Measurements from ENCODE around the gene HSPG2. TPM values are rescaled to one million over a fixed set of nuclear protein-coding genes. Genes with fewer than 3 reads are reported as not detected.
"Not testable (repeated sequence)": the region's sequence is repeated elsewhere in the genome, so short reads cannot be mapped to it uniquely, and the experiment has no call there.

Gene HSPG2
- 1,000 to 10,000 TPM in 1 of 4 donors, 100 to 1,000 TPM in 3; 311 to 1,021 (median 351) TPM for total RNA-seq

- peak within 1 kb of the TSS; percentile 90 to 98 (median 96) for H3K27ac ChIP-seq
- H3K4me3 ChIP-seq: peak within 1 kb of the TSS; percentile 68 to 89
- no peak for TF ChIP-seq EP300 (IDR thresholded peaks at IDR 0.05)
- TF ChIP-seq, protein P1, sequence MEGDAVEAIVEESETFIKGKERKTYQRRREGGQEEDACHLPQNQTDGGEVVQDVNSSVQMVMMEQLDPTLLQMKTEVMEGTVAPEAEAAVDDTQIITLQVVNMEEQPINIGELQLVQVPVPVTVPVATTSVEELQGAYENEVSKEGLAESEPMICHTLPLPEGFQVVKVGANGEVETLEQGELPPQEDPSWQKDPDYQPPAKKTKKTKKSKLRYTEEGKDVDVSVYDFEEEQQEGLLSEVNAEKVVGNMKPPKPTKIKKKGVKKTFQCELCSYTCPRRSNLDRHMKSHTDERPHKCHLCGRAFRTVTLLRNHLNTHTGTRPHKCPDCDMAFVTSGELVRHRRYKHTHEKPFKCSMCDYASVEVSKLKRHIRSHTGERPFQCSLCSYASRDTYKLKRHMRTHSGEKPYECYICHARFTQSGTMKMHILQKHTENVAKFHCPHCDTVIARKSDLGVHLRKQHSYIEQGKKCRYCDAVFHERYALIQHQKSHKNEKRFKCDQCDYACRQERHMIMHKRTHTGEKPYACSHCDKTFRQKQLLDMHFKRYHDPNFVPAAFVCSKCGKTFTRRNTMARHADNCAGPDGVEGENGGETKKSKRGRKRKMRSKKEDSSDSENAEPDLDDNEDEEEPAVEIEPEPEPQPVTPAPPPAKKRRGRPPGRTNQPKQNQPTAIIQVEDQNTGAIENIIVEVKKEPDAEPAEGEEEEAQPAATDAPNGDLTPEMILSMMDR (IDR thresholded peaks at IDR 0.05): no peak
- TF ChIP-seq POLR2AphosphoS5 (IDR thresholded peaks at IDR 0.05): no peak
- peak in 1 of 2 donors; percentile 54 for TF ChIP-seq POLR2A (IDR thresholded peaks at IDR 0.05)
- no peaks in the 10 kb centered on the region for H3K36me3 ChIP-seq
- WGBS, 2 donors (ENCODE audit: low coverage in 1 of 2): no CpG with 5 or more reads among the region's 52 CpGs
- no peaks in the 10 kb centered on the region for H3K27me3 ChIP-seq
- ATAC-seq: peak; percentile 0
- peaks cover 16 to 90% (median 55%) of the 10 kb centered on the region in 3 donors for H3K4me1 ChIP-seq
- no peaks in the 10 kb centered on the region for H3K9me3 ChIP-seq
Observed at GRCh38 chr1:21937034-21937371, at the start of gene HSPG2. TSS of gene HSPG2 (minus strand) at chr1:21937310. CDS start at chr1:21937217, 93 bp downstream.

GRCh38 chr1:21986386-21986785, 49.3 kb upstream of the HSPG2 start:
- H3K4me3 ChIP-seq, H3K27ac ChIP-seq, H3K27me3 ChIP-seq, H3K36me3 ChIP-seq, H3K4me1 ChIP-seq, ATAC-seq, H3K9me3 ChIP-seq: not testable (repeated sequence)
- 78 to 100% methylated on average over 3 to 7 of the region's 12 CpGs for WGBS, 2 donors (ENCODE audit: low coverage in 1 of 2)

DNA sequence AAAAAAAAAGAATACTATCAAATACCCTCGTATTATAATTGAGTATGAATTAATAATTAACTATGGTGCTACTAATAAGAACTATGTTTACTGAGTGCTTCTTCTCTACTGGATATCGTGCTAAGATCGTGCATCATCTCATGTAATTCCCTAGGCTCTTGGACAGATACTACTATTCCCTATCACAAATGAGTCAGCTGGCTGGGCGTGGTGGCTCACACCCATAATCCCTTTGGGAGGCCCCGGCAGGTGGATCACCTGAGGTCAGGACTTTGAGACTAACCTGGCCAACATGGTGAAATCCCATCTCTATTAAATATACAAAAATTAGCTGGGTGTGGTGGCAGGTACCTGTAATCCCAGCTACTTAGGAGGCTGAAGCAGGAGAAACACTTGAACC, 48.8 kb upstream of the HSPG2 start:
- not testable (repeated sequence) for H3K27me3 ChIP-seq, H3K4me3 ChIP-seq, H3K27ac ChIP-seq, H3K4me1 ChIP-seq, ATAC-seq, H3K36me3 ChIP-seq, H3K9me3 ChIP-seq
- WGBS, 2 donors (ENCODE audit: low coverage in 1 of 2): no CpG with 5 or more reads among the region's 5 CpGs

DNA sequence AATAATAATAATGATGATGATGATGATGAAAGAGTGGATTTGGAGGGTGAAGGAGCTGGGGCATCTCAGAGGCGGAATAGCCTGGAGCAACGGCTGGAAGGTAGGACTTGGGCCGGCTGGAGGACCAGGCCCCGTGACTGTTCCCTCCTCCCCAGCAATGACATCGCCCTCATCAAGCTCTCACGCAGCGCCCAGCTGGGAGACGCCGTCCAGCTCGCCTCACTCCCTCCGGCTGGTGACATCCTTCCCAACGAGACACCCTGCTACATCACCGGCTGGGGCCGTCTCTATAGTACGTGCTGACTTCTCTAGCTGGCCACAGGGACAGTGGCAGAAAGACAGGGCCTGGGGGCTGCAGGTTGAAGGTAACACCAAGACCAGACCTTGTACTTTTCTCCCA, 46.4 kb upstream of the HSPG2 start:
- H3K4me3 ChIP-seq, ATAC-seq, H3K4me1 ChIP-seq, H3K9me3 ChIP-seq, H3K27me3 ChIP-seq, H3K27ac ChIP-seq, H3K36me3 ChIP-seq: not testable (repeated sequence)
- WGBS, 2 donors (ENCODE audit: low coverage in 1 of 2): 100% methylated on average over 1 of the region's 15 CpGs; no CpG with 5 or more reads in 1 of the 2 donors

GRCh38 chr1:21982122-21982521, 45.0 kb upstream of the HSPG2 start:
- not testable (repeated sequence) for H3K27ac ChIP-seq, H3K36me3 ChIP-seq, H3K4me1 ChIP-seq, H3K27me3 ChIP-seq, ATAC-seq, H3K4me3 ChIP-seq, H3K9me3 ChIP-seq
- WGBS, 2 donors (ENCODE audit: low coverage in 1 of 2): 57 to 100% methylated on average over 2 to 6 of the region's 6 CpGs

DNA sequence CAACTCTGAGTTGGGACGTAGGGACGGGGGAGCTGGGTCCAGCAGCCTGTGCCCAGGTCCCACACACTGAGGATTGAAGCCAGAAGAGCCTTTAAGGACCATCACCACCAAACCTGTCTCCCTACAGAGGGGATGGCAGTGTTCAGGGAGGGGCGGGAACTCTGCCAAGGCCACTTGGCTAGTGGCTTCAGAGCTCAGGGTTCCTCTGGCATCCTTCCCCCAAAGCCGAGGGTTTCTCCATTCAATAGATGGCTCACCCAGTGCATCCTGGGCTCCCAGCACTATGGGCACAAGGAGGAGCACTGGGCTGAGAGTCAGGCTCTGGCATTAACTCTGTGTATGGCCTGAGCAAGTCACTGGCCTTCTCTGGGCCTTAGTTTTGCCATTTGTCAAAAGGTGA, 44.1 kb upstream of the HSPG2 start:
- no CpG with 5 or more reads among the region's 4 CpGs for WGBS, 2 donors (ENCODE audit: low coverage in 1 of 2)
- not testable (repeated sequence) for H3K4me1 ChIP-seq, H3K4me3 ChIP-seq, H3K27me3 ChIP-seq, ATAC-seq, H3K36me3 ChIP-seq, H3K9me3 ChIP-seq, H3K27ac ChIP-seq

DNA sequence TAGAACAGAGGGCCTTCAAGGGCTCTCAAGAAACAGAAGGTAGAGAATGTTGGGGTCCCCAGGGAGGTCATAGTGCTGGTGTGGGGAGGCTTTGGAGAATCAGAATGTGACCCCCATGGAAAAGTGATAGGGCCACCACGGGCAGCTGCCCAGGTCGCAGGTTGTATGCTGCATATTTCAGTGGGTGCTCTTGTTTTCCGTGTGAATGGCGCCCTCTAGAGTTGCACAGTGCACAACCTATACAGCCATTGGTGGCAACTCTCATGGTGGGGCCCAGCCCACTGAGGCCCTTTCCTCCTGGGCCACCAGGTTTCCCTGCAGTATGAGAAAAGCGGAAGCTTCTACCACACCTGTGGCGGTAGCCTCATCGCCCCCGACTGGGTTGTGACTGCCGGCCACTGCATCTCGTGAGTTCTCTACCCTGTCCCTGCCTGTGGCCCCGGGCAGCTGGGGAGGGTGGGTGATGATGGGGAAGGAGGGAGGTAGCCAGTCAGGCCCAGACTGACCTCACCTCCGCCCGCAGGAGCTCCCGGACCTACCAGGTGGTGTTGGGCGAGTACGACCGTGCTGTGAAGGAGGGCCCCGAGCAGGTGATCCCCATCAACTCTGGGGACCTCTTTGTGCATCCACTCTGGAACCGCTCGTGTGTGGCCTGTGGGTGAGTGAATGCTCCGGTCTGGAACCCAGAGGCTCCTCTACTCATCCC, 43.6 kb upstream of the HSPG2 start:
- H3K9me3 ChIP-seq, H3K4me1 ChIP-seq, H3K27me3 ChIP-seq, H3K36me3 ChIP-seq, H3K27ac ChIP-seq, H3K4me3 ChIP-seq, ATAC-seq: not testable (repeated sequence)
- WGBS, 2 donors (ENCODE audit: low coverage in 1 of 2): 47% methylated on average over 3 of the region's 21 CpGs; no CpG with 5 or more reads in 1 of the 2 donors

DNA sequence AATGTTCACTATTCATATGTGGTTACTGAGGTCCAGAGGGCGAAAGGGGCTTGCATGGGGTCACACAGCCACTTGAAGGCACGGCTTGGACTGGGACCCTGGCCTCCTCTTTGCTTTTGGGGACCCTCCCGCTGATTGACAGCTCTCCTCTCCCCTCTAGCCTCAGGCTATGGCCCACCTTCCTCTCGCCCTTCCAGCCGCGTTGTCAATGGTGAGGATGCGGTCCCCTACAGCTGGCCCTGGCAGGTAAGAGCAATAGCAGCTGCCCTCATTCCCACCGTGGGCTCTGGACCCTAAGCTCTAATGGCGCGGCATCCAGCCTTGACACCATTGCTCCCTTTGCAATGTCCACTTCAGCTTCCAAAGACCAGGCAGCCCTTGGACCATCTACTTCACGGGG, 41.1 kb upstream of the HSPG2 start:
- not testable (repeated sequence) for ATAC-seq, H3K4me3 ChIP-seq, H3K9me3 ChIP-seq, H3K4me1 ChIP-seq, H3K27ac ChIP-seq, H3K36me3 ChIP-seq, H3K27me3 ChIP-seq
- WGBS, 2 donors (ENCODE audit: low coverage in 1 of 2): 60% methylated on average over 1 of the region's 11 CpGs; no CpG with 5 or more reads in 1 of the 2 donors

- 87 to 90% methylated on average over 2 to 7 of the region's 9 CpGs for WGBS, 2 donors (ENCODE audit: low coverage in 1 of 2)
- H3K36me3 ChIP-seq: not testable (repeated sequence)
Observed at GRCh38 chr1:21976703-21977239, 39.7 kb upstream of the HSPG2 start, which contains the start of gene CELA3B. TSS of gene CELA3B (plus strand) at chr1:21977022. CDS start at chr1:21977040, 18 bp downstream.

GRCh38 chr1:21975296-21975695, 38.2 kb upstream of the HSPG2 start:
- H3K27me3 ChIP-seq, ATAC-seq, H3K4me1 ChIP-seq, H3K36me3 ChIP-seq, H3K9me3 ChIP-seq, H3K4me3 ChIP-seq, H3K27ac ChIP-seq: not testable (repeated sequence)
- 89 to 100% methylated on average over 4 to 7 of the region's 9 CpGs for WGBS, 2 donors (ENCODE audit: low coverage in 1 of 2)

More at GRCh38 chr1:21976703-21977239, 39.7 kb upstream of the HSPG2 start, which contains the start of gene CELA3B:
- not testable (repeated sequence) for H3K4me1 ChIP-seq, H3K4me3 ChIP-seq, ATAC-seq, H3K9me3 ChIP-seq, H3K27ac ChIP-seq, H3K27me3 ChIP-seq

GRCh38 chr1:21974699-21975098, 37.6 kb upstream of the HSPG2 start:
- not testable (repeated sequence) for H3K27me3 ChIP-seq, H3K4me3 ChIP-seq, H3K27ac ChIP-seq, H3K4me1 ChIP-seq, H3K9me3 ChIP-seq, H3K36me3 ChIP-seq
- 33% methylated on average over 1 of the region's 6 CpGs; no CpG with 5 or more reads in 1 of the 2 donors for WGBS, 2 donors (ENCODE audit: low coverage in 1 of 2)
- ATAC-seq: peak; percentile 25

GRCh38 chr1:21973948-21974347, 36.8 kb upstream of the HSPG2 start:
- not testable (repeated sequence) for H3K36me3 ChIP-seq, H3K4me1 ChIP-seq, ATAC-seq, H3K9me3 ChIP-seq, H3K4me3 ChIP-seq, H3K27ac ChIP-seq, H3K27me3 ChIP-seq
- 71 to 92% methylated on average over 1 to 2 of the region's 8 CpGs for WGBS, 2 donors (ENCODE audit: low coverage in 1 of 2)

Measured in gastroesophageal sphincter (tissue), 4 donors.